Mucosa of rectum (tissue), 2 donors: ENCODE results near the gene SPDYE6.
"Not testable (repeated sequence)": the region's sequence is repeated elsewhere in the genome, so short reads cannot be mapped to it uniquely, and the experiment has no call there.

Experiments
- H3K27ac ChIP-seq, 2 donors: one replicate each; pipeline ENCODE4 v1.7.0; 2013; ENCODE audit warnings: inconsistent platforms in 2 of 2, low read depth in 2 of 2, low read length in 2 of 2
- H3K27me3 ChIP-seq, 2 donors: one replicate each; pipeline ENCODE4 v1.7.0; 2013; ENCODE audit warnings: low read length in 2 of 2; ENCODE audit not compliant: control insufficient read depth in 2 of 2, insufficient read depth in 2 of 2
- H3K36me3 ChIP-seq, 2 donors: one replicate each; pipeline ENCODE4 v1.7.0; 2013; ENCODE audit warnings: low read length in 2 of 2; ENCODE audit not compliant: control insufficient read depth in 2 of 2, insufficient read depth in 2 of 2
- H3K4me1 ChIP-seq, 2 donors: one replicate each; pipeline ENCODE4 v1.7.0; 2013; ENCODE audit warnings: low read length in 2 of 2, mild to moderate bottlenecking in 1 of 2; ENCODE audit not compliant: control insufficient read depth in 2 of 2, insufficient read depth in 2 of 2
- H3K4me3 ChIP-seq, 2 donors: one replicate each; pipeline ENCODE4 v1.7.0; 2013; ENCODE audit warnings: low read length in 2 of 2
- H3K9ac ChIP-seq, 2 donors: one replicate each; pipeline ENCODE4 v1.7.0; 2013; ENCODE audit warnings: low read length in 2 of 2, low read depth in 1 of 2, mild to moderate bottlenecking in 1 of 2
- H3K9me3 ChIP-seq, 2 donors: one replicate each; pipeline ENCODE4 v1.7.0; 2013; ENCODE audit warnings: low read length in 2 of 2; ENCODE audit not compliant: control insufficient read depth in 2 of 2
- donor health status: healthy.
- donor health status: Normal muscosa, but diverticular disease.

The SPDYE6 gene

DNA sequence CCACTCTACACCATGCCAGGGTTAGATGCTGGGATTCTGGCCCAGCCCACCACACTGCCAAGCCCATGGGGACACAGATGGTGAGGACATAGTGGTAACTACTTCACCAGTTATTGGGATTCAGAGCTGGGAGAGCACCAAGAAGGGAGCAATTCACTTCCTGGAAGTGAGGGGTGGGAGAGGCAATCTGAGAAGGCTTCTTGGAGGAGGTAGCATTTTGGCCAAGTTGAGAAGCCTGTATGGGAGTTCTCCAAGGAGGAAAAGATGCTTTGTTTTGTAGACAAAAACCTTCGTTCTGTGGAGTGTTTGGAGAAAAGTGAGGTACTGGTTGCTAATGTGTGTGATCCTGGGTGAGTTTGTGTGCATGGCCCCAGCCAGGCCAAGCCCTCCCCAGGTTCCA lies 36.1 kb upstream of the SPDYE6 start:
- no peak overlapping the region for H3K9ac ChIP-seq
- no peaks in the 10 kb centered on the region for H3K9me3 ChIP-seq
- peaks cover 8 to 11% of the 10 kb centered on the region in 2 donors for H3K4me1 ChIP-seq
- no peak overlapping the region for H3K4me3 ChIP-seq
- H3K27ac ChIP-seq, result no peak overlapping the region
- H3K36me3 ChIP-seq, result peaks cover 0 to 9% of the 10 kb centered on the region in 2 donors
- H3K27me3 ChIP-seq, result no peaks in the 10 kb centered on the region

DNA sequence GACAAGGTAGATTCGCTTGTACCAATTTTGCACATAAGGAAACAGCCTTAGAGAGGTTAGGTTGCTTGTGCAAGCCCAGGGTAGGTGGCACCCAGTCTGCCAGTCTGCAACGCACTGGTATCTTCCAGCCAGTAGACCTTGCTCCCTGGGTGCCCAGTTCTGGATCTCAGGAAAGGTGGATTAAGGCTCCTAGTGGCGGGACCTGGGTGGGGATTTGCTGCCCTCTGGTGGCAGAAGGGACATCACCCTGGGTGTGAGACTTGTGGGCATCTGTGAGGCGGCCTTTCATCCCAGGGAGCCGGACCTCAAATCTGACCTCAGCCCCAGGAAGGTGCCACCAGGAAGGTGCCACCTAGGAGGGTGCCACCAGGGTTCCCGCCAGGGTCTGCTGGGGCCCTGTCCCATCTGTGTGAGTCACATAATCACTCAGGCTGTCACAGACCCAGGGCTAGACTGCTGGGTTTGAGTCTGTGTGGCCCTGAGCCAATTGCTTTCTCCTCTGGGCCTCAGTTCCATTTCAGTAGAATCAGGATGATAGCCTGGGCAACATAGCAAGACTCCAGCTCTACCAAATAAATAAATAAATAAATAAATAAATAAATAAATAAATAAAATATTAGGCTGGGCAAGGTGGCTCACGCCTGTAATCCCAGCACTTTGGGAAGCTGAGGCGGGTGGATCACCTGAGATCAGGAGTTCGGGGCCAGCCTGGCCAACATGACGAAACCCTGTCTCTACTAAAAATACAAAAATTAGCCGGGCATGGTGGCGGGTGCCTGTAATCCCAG lies 34.6 kb upstream of the SPDYE6 start:
- Histone ChIP-seq H3K9ac (no peak overlapping the region), H3K9me3 (no peaks in the 10 kb centered on the region), H3K27ac (no peak overlapping the region), H3K36me3 (peaks cover 6 to 15% of the 10 kb centered on the region in 2 donors), H3K4me1 (peaks cover 2 to 5% of the 10 kb centered on the region in 2 donors), H3K27me3 (no peaks in the 10 kb centered on the region), H3K4me3 (no peak overlapping the region)

DNA sequence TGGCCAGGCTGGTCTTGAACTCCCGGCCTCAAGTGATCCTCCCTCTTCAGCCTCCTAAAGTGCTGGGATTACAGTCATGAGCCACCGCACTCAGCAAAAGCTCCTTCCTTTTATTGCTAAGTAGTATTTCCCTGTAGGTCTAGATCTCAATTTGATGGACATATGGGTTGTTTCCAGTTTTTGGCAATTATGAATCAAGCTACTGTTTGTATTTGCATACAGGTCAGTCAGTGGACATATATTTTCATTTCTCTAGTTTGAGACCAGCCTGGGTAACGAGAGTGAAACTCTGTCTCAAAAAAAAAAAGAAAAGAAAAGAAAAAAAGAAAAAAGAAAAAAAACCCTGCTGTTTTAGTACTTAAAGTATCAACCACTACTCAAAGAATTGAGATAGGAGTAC lies 33.6 kb upstream of the SPDYE6 start:
- Histone ChIP-seq H3K9ac (no peak overlapping the region), H3K9me3 (no peaks in the 10 kb centered on the region), H3K4me1 (no peaks in the 10 kb centered on the region), H3K27ac (no peak overlapping the region), H3K27me3 (no peaks in the 10 kb centered on the region), H3K4me3 (no peak overlapping the region), H3K36me3 (peaks cover 6 to 15% of the 10 kb centered on the region in 2 donors)

DNA sequence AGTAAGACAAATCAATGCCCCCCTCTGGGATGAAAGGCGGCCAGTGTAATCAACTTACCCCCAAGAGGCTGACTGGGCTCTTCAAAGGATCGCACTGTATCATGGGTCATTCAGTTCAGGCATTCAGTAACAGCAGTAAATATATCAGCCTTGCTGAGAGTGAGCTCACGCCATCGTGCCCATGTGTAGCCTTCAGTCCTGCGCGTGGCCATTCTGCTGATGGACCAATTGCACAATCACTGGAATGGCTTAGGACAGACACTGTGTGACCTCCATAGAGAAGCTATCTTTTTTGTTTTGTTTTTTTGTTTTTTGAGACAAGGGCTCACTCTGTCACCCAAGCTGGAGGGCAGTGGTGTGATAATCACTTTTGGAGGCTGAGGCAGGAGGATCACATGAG lies 30.8 kb upstream of the SPDYE6 start:
- Histone ChIP-seq H3K4me3 (no peak overlapping the region), H3K4me1 (no peaks in the 10 kb centered on the region), H3K9me3 (no peaks in the 10 kb centered on the region), H3K27ac (no peak overlapping the region), H3K9ac (no peak overlapping the region), H3K27me3 (no peaks in the 10 kb centered on the region), H3K36me3 (peaks cover 6 to 15% of the 10 kb centered on the region in 2 donors)

DNA sequence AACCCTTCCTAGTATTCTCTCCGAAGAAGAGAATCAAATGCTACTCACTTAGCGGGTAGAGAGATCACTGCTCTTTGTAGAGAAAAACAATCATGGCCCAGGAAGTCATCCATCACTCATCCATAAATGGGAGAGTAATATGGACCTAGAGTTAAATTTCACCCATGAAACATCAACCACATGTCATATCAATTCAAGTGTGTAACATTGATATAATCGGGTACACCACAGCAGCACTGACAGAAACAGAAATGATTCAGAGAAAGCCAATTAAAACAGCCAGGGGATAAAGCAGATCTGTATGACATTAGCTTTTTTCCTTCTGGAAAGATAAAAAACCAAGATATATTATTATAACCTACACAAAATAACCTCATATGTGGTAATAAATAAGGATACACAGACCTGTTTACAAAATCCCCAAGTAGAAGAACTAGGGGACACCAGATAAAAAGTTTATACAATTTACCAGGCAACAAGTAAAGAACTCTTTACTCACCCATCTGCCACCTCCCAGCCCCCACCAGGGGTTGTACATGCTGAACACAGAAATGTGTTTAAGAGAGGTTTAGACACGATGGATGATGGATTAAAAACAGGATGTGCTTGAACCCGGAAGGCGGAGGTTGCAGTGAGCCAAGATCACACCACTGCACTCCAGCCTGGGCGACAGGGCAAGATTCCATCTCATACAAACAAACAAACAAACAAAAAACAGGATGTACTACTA lies 25.6 kb upstream of the SPDYE6 start:
- H3K4me3 ChIP-seq, H3K27me3 ChIP-seq, H3K9ac ChIP-seq, H3K4me1 ChIP-seq, H3K27ac ChIP-seq, H3K9me3 ChIP-seq: not testable (repeated sequence)
- H3K36me3 ChIP-seq, result peaks cover 16 to 32% of the 10 kb centered on the region in 2 donors

DNA sequence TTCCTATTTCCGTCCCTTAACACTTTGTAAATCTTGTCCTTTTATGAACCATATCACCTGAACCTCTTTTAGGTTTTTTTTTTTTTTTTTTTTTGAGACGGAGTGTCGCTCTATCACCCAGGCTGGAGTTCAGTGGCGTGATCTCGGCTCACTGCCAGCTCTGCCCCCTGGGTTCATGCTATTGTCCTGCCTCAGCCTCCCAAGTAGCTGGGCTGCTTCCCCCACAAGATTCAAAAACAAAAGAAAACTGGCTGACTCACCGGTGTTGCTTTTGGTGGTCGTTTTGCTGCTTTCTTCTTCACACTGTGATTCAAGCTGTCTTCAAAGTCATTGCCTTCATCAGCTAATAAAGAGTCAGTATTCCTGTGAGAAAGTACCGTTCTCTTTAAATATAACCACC lies 24.6 kb upstream of the SPDYE6 start:
- not testable (repeated sequence) for H3K27me3 ChIP-seq, H3K4me1 ChIP-seq, H3K27ac ChIP-seq, H3K4me3 ChIP-seq, H3K9me3 ChIP-seq, H3K9ac ChIP-seq
- H3K36me3 ChIP-seq, result peaks cover 15 to 30% of the 10 kb centered on the region in 2 donors

DNA sequence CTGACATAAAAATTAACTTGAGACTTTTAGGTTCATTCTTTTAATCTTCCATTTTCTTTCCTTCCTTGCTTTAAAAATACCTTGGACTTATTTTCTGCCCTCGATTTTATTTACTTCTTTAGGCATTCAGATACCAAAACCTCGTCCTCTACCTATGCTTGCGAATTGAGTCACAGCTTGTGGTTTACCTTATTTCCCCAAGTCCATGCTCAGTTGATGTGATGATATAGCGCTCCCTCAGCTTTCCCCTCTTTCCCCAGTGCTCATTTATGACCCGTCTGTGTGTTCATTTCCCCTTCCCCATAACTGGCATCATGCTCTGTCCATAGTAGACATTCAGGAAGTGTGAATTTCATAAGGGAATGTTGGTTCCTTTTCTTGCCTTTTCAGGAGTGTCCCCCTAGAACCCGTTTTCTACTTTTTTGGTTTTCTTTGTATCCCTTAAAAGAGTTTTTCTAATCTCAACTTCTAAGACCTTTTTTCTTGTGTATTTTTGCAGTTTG lies 20.8 kb upstream of the SPDYE6 start:
- Histone ChIP-seq H3K4me1 (no peaks in the 10 kb centered on the region), H3K27ac (no peak overlapping the region), H3K4me3 (no peak overlapping the region), H3K9ac (no peak overlapping the region), H3K36me3 (peaks cover 15 to 28% of the 10 kb centered on the region in 2 donors), H3K27me3 (no peaks in the 10 kb centered on the region), H3K9me3 (no peaks in the 10 kb centered on the region)

DNA sequence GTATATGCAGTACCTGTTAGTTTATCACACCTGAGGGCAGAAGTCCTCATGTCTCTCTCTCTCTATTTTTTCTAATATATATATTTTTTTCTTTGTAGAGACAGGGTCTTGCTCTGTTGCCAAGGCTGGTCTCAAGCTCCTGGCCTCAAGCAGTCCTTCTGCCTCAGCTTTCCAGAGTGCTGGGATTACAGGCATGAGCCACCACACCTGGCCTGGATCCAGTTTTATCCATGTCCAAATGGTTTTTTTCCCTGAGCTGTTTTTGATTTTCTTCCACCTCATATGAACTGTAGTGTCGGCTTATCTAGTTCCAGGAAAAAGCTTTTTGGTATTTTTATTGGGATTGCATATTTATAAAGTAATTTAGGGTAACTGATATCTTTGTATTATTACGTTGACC lies 16.6 kb upstream of the SPDYE6 start:
- H3K27me3 ChIP-seq, H3K36me3 ChIP-seq, H3K27ac ChIP-seq, H3K4me1 ChIP-seq, H3K4me3 ChIP-seq, H3K9me3 ChIP-seq, H3K9ac ChIP-seq: not testable (repeated sequence)

DNA sequence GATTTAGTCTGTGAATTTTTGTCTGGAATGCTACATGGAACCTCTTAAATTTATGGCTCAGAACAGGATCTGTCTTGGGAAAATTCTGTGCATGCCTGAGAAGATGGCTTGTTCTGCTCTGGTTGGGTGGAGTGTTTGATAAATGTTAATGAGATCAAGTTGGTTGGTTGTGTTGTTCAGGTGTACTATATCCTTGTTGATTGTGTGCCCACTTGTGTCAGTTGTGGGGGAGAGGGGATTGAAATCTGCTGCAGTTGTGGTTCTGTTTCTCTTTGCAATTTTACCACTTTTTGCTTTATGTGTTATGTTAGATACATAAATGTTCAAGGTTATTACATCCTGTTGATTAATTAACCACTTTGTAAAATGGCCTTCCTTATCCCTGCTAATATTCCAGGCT lies 13.8 kb upstream of the SPDYE6 start:
- not testable (repeated sequence) for H3K4me1 ChIP-seq, H3K27ac ChIP-seq, H3K9ac ChIP-seq, H3K36me3 ChIP-seq, H3K27me3 ChIP-seq, H3K4me3 ChIP-seq, H3K9me3 ChIP-seq

DNA sequence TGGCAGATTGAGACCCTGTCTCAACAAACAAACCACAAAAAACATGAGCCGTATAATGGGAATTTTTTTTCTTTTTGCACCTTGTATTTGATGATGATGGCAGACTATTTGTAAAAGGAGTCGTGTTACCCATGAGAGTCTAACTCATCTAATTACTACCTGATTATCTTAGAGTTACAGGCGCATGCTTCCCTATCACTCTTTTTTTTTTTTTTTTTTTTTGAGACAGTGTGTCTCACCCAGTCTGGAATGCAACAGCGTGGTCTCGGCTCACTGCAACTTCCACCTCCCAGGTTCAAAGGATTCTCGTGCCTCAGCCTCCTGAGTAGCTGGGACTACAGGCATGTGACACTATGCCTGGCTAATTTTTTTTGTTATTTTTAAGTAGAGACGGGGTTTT lies 9.1 kb upstream of the SPDYE6 start:
- not testable (repeated sequence) for H3K9me3 ChIP-seq, H3K4me3 ChIP-seq, H3K4me1 ChIP-seq

More for the DNA sequence above, 9.1 kb upstream of the SPDYE6 start:
- H3K9ac ChIP-seq, H3K27me3 ChIP-seq, H3K36me3 ChIP-seq, H3K27ac ChIP-seq: not testable (repeated sequence)
